NCI-H146 treated with DMSO at 0.1 percent for 48 hours (cell line): ENCODE results near the gene MR1.

ENCODE experiments used
- DNase-seq: peaks from one replicate; lab custom pipeline; 2025; ENCODE audit not compliant: unreplicated experiment; lab: John Stamatoyannopoulos, UW

The MR1 gene

GRCh38 chr1:181090641-181091126 lies 56.9 kb downstream of the MR1 start:
- no peak for DNase-seq

- DNase-seq, result no peak
Measured at GRCh38 chr1:181091309-181092040, 57.7 kb downstream of the MR1 start.

- DNase-seq, result no peak
Measured at GRCh38 chr1:181092056-181092455, 58.3 kb downstream of the MR1 start.

- no peak for DNase-seq
Measured at GRCh38 chr1:181092883-181093458, 59.2 kb downstream of the MR1 start.

GRCh38 chr1:181094416-181095212 lies 60.8 kb downstream of the MR1 start:
- no peak for DNase-seq

GRCh38 chr1:181095260-181095659 lies 61.5 kb downstream of the MR1 start:
- no peak for DNase-seq

- DNase-seq, result peak; percentile 24
Measured at GRCh38 chr1:181095763-181096184, 62.0 kb downstream of the MR1 start.

GRCh38 chr1:181097242-181097641 lies 63.5 kb downstream of the MR1 start:
- DNase-seq, result no peak

GRCh38 chr1:181099152-181100014 lies 65.6 kb downstream of the MR1 start:
- peak; percentile 13 for DNase-seq

GRCh38 chr1:181100015-181100905 lies 66.5 kb downstream of the MR1 start:
- no peak for DNase-seq

GRCh38 chr1:181100934-181101333 lies 67.2 kb downstream of the MR1 start:
- DNase-seq, result no peak

- peak; percentile 91 for DNase-seq
Measured at GRCh38 chr1:181101581-181102226, 67.9 kb downstream of the MR1 start.

GRCh38 chr1:181102841-181103240 lies 69.1 kb downstream of the MR1 start:
- DNase-seq, result no peak

GRCh38 chr1:181103399-181103798 lies 69.6 kb downstream of the MR1 start:
- DNase-seq, result no peak

- no peak for DNase-seq
Measured at GRCh38 chr1:181104042-181104789, 70.4 kb downstream of the MR1 start.

GRCh38 chr1:181104790-181105133 lies 71.0 kb downstream of the MR1 start:
- no peak for DNase-seq

GRCh38 chr1:181105134-181106021 lies 71.6 kb downstream of the MR1 start:
- peak; percentile 80 for DNase-seq

GRCh38 chr1:181106022-181106312 lies 72.2 kb downstream of the MR1 start:
- DNase-seq, result no peak
